Fibroblast of mammary gland (primary cell): Measurements from ENCODE around the gene ITGA2B.
"Not testable (repeated sequence)": the region's sequence is repeated elsewhere in the genome, so short reads cannot be mapped to it uniquely, and the experiment has no call there.

Source experiments
- DNase-seq: peaks from one replicate; pipeline ENCODE4 v3.0.0-alpha.2; 2010; ENCODE audit warnings: low read depth
- H3K4me3 ChIP-seq: 2 replicates; pipeline ENCODE4 v1.5.1; 2011; ENCODE audit warnings: low read depth, mild to moderate bottlenecking, low read length, moderate library complexity; ENCODE audit not compliant: control insufficient read depth
- CTCF ChIP-seq: conservative IDR thresholded peaks from 2 replicates; pipeline ENCODE4 v1.5.1; 2011; ENCODE audit warnings: low read depth, low read length, inconsistent platforms; ENCODE audit not compliant: control insufficient read depth, insufficient read depth

The ITGA2B gene

GRCh38 chr17:44378171-44378705 is 11.2 kb downstream of the ITGA2B start:
- H3K4me3 ChIP-seq = no peak overlapping the region
- no peak for TF ChIP-seq CTCF
- DNase-seq = no peak

GRCh38 chr17:44376779-44377178 is 12.7 kb downstream of the ITGA2B start:
- no peak overlapping the region for H3K4me3 ChIP-seq
- TF ChIP-seq CTCF = no peak
- DNase-seq = no peak

- peak; percentile 49 for TF ChIP-seq CTCF
- H3K4me3 ChIP-seq = no peak overlapping the region
- DNase-seq = peak; percentile 24
Observed at GRCh38 chr17:44376124-44376523, 13.3 kb downstream of the ITGA2B start.

DNA sequence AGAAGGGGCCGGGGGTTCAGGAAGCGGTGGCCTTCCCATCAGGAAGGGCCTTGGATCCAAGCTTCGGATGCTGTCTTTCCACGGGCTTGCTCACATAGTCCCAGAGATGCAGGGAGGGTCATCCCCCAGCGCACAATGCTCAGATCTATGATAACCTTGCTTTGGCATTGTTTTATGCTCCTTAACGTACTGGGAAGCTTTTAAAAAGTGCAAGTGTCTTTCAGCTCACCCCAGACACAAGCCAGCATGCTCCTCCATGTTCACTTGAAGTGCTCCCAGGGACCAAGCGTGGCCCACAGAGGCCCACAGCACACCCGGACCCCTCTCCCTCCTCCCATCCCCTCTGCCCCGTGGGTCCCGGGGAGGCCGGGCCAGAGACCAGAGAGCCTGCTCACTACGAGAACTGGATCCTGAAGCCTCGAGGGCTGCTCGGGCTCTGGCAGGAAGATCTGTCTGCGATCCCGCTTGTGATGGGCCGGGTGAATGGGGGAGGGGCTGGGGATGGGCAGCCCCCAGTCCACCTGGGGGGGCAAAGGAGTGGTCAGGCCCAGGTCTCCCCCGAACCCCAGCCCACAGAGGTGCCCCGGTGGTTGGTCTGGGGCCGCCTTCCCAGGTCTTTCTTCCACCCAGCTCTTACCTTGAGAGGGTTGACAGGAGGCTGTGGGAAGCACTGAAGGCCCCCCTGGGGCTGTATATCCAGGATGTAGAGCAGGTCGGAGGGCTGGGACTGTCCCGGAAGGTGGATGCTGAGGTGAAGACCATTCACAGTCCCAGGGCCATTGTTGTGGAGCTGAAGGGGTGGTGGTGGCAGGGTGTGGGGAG is 14.0 kb downstream of the ITGA2B start:
- TF ChIP-seq CTCF = no peak
- no peak for DNase-seq
- no peak overlapping the region for H3K4me3 ChIP-seq

- H3K4me3 ChIP-seq = no peak overlapping the region
- no peak for DNase-seq
- no peak for TF ChIP-seq CTCF
Observed at GRCh38 chr17:44374306-44375195, 14.9 kb downstream of the ITGA2B start.

- TF ChIP-seq CTCF = no peak
- no peak for DNase-seq
- no peak overlapping the region for H3K4me3 ChIP-seq
Observed at GRCh38 chr17:44372036-44372435, 17.4 kb downstream of the ITGA2B start.

DNA sequence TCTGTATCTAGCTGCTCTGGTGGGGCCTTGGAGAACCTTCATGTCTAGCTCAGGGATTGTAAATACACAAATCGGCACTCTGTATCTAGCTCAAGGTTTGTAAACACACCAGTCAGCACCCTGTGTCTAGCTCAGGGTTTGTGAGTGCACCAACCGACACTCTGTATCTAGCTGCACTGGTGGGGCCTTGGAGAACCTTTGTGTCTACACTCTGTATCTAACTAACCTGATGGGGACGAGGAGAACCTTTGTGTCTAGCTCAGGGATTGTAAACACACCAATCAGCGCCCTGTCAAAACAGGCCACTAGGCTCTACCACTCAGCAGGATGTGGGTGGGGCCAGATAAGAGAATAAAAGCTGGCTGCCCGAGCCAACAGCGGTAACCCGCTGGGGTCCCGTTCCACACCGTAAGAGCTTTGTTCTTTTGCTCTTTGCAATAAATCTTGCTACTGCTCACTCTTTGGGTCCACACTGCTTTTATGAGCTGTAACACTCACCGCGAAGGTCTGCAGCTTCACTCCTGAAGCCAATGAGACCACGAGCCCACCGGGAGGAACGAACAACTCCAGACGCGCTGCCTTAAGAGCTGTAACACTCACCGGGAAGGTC is 19.9 kb downstream of the ITGA2B start:
- H3K4me3 ChIP-seq, DNase-seq: not testable (repeated sequence)

DNA sequence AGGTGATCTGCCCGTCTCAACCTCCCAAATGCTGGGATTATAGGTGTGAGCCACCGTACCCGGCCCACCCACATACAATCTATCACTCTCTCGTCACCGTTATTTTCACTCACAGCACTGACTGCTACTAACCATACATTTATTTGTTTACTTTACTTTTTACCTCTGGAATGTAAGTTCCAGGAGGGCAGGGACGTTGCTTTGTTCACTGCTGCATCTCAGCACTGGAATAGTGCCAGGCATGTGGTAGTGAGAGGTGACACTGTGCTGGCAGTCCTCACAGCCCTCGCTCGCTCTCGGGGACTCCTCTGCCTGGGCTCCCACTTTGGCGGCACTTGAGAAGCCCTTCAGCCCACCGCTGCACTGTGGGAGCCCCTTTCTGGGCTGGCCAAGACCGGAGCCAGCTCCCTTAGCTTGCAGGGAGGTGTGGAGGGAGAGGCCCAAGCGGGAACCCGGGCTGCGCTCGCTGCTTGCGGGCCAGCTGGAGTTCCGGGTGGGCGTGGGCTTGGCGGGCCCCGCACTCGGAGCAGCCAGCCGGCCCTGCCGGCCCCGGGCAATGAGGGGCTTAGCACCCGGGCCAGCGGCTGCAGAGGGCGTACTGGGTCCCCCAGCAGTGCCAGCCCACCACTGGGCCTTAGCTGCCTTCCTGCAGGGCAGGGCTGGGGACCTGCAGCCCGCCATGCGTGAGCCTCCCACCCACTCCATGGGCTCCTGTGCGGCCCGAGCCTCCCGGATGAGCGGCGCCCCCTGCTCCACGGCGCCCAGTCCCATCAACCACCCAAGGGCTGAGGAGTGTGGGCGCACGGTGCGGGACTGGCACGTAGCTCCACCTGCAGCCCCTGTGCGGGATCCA is 20.8 kb downstream of the ITGA2B start:
- H3K4me3 ChIP-seq, DNase-seq: not testable (repeated sequence)
